ENCODE results near the gene LRRC72.

GRCh38 chr7:16619979-16620408 is 93.4 kb downstream of the LRRC72 start:
- no peak for TF ChIP-seq ZNF274 (IDR thresholded peaks at IDR 0.05; ENCODE audit: low read depth, low read length)
- TF ChIP-seq YY1 (IDR thresholded peaks at IDR 0.05; ENCODE audit: insufficient read depth, insufficient read length), result no peak
